Mucosa of descending colon (tissue), 3 donors: ENCODE data around the gene PNRC1. TPM values are rescaled to one million over a fixed set of nuclear protein-coding genes. Genes with fewer than 3 reads are reported as not detected.

Experiments
- ATAC-seq: fragments of 200-7000 bp; cut with Tn5 transposase; one replicate; pipeline ENCODE4 v1.9.1; 2020; ENCODE audit warnings: mild to moderate bottlenecking, moderate library complexity
- DNase-seq, 3 donors: peaks; one replicate each; pipeline ENCODE4 v3.0.0-alpha.2; 2020
- H3K36me3 ChIP-seq: fragments of 200-600 bp; one replicate; pipeline ENCODE4 v1.8.0; 2021; ENCODE audit warnings: low read depth, mild to moderate bottlenecking
- H3K4me1 ChIP-seq: fragments of 200-600 bp; one replicate; pipeline ENCODE4 v1.8.0; 2021; ENCODE audit warnings: low read depth, mild to moderate bottlenecking
- H3K4me3 ChIP-seq: fragments of 200-600 bp; one replicate; pipeline ENCODE4 v1.8.0; 2021; ENCODE audit warnings: mild to moderate bottlenecking
- H3K9me3 ChIP-seq: fragments of 200-600 bp; one replicate; pipeline ENCODE4 v1.8.0; 2021; ENCODE audit warnings: mild to moderate bottlenecking
- intact Hi-C, 2 donors: fragments of 100-400 bp; cut with DNase I in 1 of 2; cut with micrococcal nuclease in 1 of 2; formaldehyde crosslinking; loops; one replicate each; pipeline versions ENCODE4 v1.11.0 to v1.11.1; 2022; cut with DNase I, micrococcal nuclease
- total RNA-seq, 3 donors: library from RNA; stranded (reverse); fragmentation: NEBNext Ultra II Directional in 2 of 3; extraction: Animal tissue kit (Norgen Biotek cat#: 25700) in 2 of 3; gene quantifications; one replicate each; pipeline versions ENCODE4 v1.2.1 to v1.2.4, GENCODE V29; 2021 to 2023
- TF ChIP-seq, protein P1 (sequence below): fragments of 200-600 bp; IDR thresholded peaks from one replicate; pipeline ENCODE4 v1.8.0; 2022; ENCODE audit warnings: antibody characterized with exemption, mild to moderate bottlenecking
- donor health status: DM: no; HTN: no; CAD: no; lungs with moderate emphysema.
- donor health status: DM: no; HTN: no; CAD: no.
- donor health status: DM: no; HTN: yes; CAD: no.

PNRC1 gene
- total RNA-seq, 3 donors from 2014 or later, result 99.9 to 261 (median 102) TPM

DNA sequence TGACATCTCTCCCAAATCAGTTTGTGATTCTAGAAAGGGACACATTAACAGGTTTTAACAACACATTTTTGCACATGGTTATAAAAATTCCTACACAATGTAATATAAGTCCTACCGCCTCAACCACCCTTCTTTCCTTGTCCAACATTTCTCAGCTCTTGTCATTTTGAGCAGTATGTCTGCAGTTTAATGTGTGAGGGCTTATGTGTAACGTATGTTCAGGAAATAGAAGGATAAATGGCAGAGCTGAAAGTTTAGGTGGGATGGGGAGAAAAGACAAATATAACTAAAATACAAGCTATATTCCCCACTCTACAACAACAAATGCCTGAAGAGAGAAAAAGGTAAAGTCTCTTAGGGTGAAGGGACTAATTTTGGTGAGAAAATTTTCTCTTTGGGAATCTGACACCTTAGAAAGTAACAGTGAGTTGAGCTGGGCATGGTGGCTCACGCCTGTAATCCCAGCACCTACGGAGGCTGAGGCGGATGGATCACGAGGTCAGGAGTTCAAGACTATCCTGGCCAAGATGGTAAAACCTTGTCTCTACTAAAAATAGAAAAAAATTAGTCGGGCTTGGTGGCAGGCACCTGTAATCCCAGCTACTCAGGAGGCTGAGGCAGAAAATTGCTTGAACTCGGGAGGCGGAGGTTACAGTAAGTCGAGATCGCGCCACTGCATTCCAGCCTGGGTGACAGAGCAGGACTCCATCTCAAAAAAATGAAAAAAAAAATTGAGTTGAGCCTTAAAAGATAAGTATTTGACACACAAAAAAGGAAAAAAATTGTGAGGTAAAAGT is 5.1 kb downstream of the PNRC1 start:
- Histone ChIP-seq H3K4me3 (no peak overlapping the region), H3K9me3 (no peaks in the 10 kb centered on the region), H3K36me3 (no peaks in the 10 kb centered on the region), H3K4me1 (peaks cover 4% of the 10 kb centered on the region)
- TF ChIP-seq, protein P1, sequence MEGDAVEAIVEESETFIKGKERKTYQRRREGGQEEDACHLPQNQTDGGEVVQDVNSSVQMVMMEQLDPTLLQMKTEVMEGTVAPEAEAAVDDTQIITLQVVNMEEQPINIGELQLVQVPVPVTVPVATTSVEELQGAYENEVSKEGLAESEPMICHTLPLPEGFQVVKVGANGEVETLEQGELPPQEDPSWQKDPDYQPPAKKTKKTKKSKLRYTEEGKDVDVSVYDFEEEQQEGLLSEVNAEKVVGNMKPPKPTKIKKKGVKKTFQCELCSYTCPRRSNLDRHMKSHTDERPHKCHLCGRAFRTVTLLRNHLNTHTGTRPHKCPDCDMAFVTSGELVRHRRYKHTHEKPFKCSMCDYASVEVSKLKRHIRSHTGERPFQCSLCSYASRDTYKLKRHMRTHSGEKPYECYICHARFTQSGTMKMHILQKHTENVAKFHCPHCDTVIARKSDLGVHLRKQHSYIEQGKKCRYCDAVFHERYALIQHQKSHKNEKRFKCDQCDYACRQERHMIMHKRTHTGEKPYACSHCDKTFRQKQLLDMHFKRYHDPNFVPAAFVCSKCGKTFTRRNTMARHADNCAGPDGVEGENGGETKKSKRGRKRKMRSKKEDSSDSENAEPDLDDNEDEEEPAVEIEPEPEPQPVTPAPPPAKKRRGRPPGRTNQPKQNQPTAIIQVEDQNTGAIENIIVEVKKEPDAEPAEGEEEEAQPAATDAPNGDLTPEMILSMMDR, result no peak
- DNase-seq (no peak), ATAC-seq (no peak)
- intact Hi-C loops, result no loop called here

DNA sequence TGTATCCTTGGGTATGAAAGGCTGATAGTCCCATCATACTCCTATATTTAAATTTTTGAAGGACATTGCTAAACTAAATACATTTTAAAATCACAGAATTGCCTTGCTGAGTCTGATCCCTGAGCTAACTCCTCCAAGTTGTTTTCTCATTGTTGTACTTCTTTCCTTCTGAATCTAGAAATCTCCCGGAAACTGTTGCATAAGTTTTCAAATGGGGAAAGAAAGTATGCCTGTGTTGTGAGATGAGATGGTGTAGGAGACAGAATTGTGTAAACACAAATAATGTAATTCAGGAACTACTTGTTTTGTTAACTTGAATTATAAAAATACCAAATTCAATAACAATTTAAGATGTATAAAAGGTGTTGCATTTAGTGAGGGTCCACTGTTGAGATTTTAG is 7.3 kb downstream of the PNRC1 start:
- Histone ChIP-seq H3K36me3 (no peaks in the 10 kb centered on the region), H3K4me3 (no peak overlapping the region), H3K4me1 (peaks cover 1% of the 10 kb centered on the region), H3K9me3 (no peaks in the 10 kb centered on the region)
- ATAC-seq, result no peak
- no peak for DNase-seq
- TF ChIP-seq, protein P1, result no peak
- intact Hi-C loops, result no loop called here

DNA sequence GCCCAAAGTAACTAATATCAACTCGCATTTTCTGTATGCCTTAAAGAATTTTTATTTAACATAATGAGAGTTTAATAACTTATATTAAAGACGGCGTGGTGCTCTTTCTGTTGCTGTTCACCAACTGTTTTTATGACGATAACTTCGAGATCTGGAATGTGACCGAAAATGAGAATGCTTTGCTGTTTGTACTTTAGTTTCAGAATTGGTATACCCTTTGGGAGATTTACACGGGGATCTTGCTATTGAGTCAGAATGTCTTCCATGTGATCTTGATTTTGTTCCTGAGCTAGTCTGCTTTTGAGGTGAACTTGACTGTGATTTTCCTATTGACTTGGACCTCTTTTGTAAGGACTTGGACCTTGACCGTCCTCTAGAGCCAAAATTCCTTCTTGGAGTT is 17.9 kb downstream of the PNRC1 start:
- intact Hi-C loops, result no loop called here
- DNase-seq, result no peak
- no peaks in the 10 kb centered on the region for H3K9me3 ChIP-seq
- TF ChIP-seq, protein P1, result no peak
- H3K36me3 ChIP-seq, result no peaks in the 10 kb centered on the region
- no peak for ATAC-seq
- H3K4me1 ChIP-seq, result no peaks in the 10 kb centered on the region
- H3K4me3 ChIP-seq, result no peak overlapping the region

DNA sequence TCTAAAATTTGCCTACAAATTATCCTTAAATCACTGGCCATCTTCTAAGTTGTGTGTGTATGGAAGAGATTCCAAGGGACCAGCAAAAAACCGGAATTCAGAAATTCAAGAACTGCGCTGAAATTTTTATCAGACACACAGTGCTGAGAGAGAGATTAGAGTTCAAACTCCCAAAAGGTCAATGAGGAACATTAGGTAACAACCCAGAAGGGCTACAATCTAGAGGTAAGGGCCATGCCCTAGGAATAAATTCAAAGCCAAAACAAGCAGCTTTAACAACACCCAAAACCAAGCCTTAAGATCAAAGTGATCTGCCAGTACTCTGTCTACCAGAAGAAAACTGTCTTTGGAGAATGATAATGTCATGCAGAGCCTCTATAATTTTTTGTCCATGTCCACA is 19.6 kb downstream of the PNRC1 start:
- no peak overlapping the region for H3K4me3 ChIP-seq
- TF ChIP-seq, protein P1, result no peak
- H3K9me3 ChIP-seq, result no peaks in the 10 kb centered on the region
- intact Hi-C loops, result no loop called here
- H3K4me1 ChIP-seq, result no peaks in the 10 kb centered on the region
- DNase-seq, result no peak
- H3K36me3 ChIP-seq, result no peaks in the 10 kb centered on the region
- ATAC-seq, result no peak

DNA sequence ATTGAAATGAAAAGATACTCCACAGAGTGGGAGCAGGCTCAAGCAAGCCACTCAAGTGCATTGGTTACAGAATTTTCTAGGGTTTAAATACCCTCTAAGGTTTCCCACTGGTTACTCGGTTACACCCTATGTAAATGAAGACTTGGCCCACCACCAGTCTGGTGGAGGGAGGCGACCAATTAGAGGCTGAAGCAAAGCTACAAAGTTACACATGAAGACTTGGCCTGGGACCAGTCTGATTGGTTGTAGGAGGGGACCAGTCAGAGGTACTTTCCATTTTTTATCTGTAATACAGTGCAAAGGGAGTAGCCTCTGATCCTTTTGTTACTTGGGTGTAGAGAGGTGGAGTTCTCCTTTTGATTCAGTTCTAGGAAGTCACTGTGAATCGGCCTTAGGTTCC is 29.7 kb downstream of the PNRC1 start:
- TF ChIP-seq, protein P1, result no peak

More for the DNA sequence above, 29.7 kb downstream of the PNRC1 start:
- Histone ChIP-seq H3K4me1 (no peaks in the 10 kb centered on the region), H3K9me3 (no peaks in the 10 kb centered on the region), H3K36me3 (no peaks in the 10 kb centered on the region), H3K4me3 (no peak overlapping the region)
- ATAC-seq (no peak), DNase-seq (no peak)
- intact Hi-C loops, result loop anchor here in 1 of 2 donors (10.0 kb wide), 1 partner anchor 125 kb away; no protein-coding TSS in a partner anchor
